Osteoblast (primary cell): ENCODE measurements around the gene GSE1. TPM values are rescaled to one million over a fixed set of nuclear protein-coding genes. Genes with fewer than 3 reads are reported as not detected.

ENCODE experiments used
- DNase-seq: peaks from one replicate; pipeline ENCODE4 v3.0.0; 2011; ENCODE audit warnings: low spot score, mixed read lengths; ENCODE audit not compliant: insufficient read length; ENCODE audit errors: missing footprints
- H2AFZ ChIP-seq: 2 replicates; pipeline ENCODE4 v1.6.0; 2011; ENCODE audit warnings: mild to moderate bottlenecking, low read length
- H3K27ac ChIP-seq: 2 replicates; pipeline ENCODE4 v1.5.1; 2011; ENCODE audit warnings: mild to moderate bottlenecking, low read depth, low read length, moderate library complexity
- H3K27me3 ChIP-seq: 2 replicates; pipeline ENCODE4 v1.6.0; 2012; ENCODE audit warnings: mild to moderate bottlenecking, control low read depth, inconsistent platforms, low read length, moderate library complexity; ENCODE audit not compliant: insufficient read depth
- H3K36me3 ChIP-seq: 2 replicates; pipeline ENCODE4 v1.5.1; 2011; ENCODE audit warnings: mild to moderate bottlenecking, low read length, control low read depth, moderate library complexity; ENCODE audit not compliant: insufficient read depth
- H3K4me1 ChIP-seq: 2 replicates; pipeline ENCODE4 v1.5.1; 2011; ENCODE audit warnings: mild to moderate bottlenecking, low read length, control low read depth, moderate library complexity; ENCODE audit not compliant: insufficient read depth
- H3K4me2 ChIP-seq: 2 replicates; pipeline ENCODE4 v1.6.0; 2011; ENCODE audit warnings: mild to moderate bottlenecking, low read length; ENCODE audit not compliant: insufficient read depth
- H3K4me3 ChIP-seq: fragments of 200-600 bp; sonication (generic); 3 replicates; pipeline ENCODE4 v1.5.1; 2012; ENCODE audit warnings: mild to moderate bottlenecking, low read length, inconsistent platforms; ENCODE audit not compliant: insufficient read depth
- H3K79me2 ChIP-seq: 2 replicates; pipeline ENCODE4 v1.6.0; 2012; ENCODE audit warnings: mild to moderate bottlenecking, low read length, control low read depth, inconsistent platforms; ENCODE audit not compliant: insufficient read depth
- H3K9me3 ChIP-seq: 2 replicates; pipeline ENCODE4 v1.5.1; 2011; ENCODE audit warnings: low read depth, low read length, control low read depth
- H4K20me1 ChIP-seq: 2 replicates; pipeline ENCODE4 v1.6.0; 2012; ENCODE audit warnings: mild to moderate bottlenecking, low read length, control low read depth; ENCODE audit not compliant: insufficient read depth
- CTCF ChIP-seq: IDR thresholded peaks from 2 replicates; pipeline ENCODE4 v1.5.1; 2011; ENCODE audit warnings: mild to moderate bottlenecking, low read depth, low read length, moderate library complexity; ENCODE audit errors: extremely low read depth
- total RNA-seq: library from RNA; depleted of rRNA; stranded (reverse); fragments of >200 nt; gene quantifications from 2 replicates; pipeline ENCODE4 v1.2.3, GENCODE V29; 2012

GSE1 gene
- total RNA-seq, 1 donor: 49.6 TPM

- Histone ChIP-seq H3K4me3 (no peak overlapping the region), H3K9me3 (no peaks in the 10 kb centered on the region), H3K27ac (no peak overlapping the region), H3K4me2 (no peak overlapping the region), H3K4me1 (no peaks in the 10 kb centered on the region), H3K36me3 (peaks cover 3% of the 10 kb centered on the region), H3K79me2 (peaks cover 94% of the 10 kb centered on the region), H2AFZ (no peak overlapping the region), H3K27me3 (no peaks in the 10 kb centered on the region), H4K20me1 (peaks cover 85% of the 10 kb centered on the region)
- no peak for DNase-seq
- TF ChIP-seq CTCF: no peak
These were observed 21.8 kb downstream of the GSE1 start for GRCh38 chr16:85634747-85635544.

GRCh38 chr16:85635545-85636140, 22.5 kb downstream of the GSE1 start:
- peak; percentile 93 for DNase-seq
- Histone ChIP-seq H3K9me3 (no peaks in the 10 kb centered on the region), H3K36me3 (peaks cover 3% of the 10 kb centered on the region), H3K27ac (no peak overlapping the region), H3K79me2 (peaks cover 91% of the 10 kb centered on the region), H4K20me1 (peaks cover 84% of the 10 kb centered on the region), H2AFZ (no peak overlapping the region), H3K4me3 (no peak overlapping the region), H3K27me3 (no peaks in the 10 kb centered on the region), H3K4me2 (no peak overlapping the region), H3K4me1 (no peaks in the 10 kb centered on the region)
- no peak for TF ChIP-seq CTCF

DNA sequence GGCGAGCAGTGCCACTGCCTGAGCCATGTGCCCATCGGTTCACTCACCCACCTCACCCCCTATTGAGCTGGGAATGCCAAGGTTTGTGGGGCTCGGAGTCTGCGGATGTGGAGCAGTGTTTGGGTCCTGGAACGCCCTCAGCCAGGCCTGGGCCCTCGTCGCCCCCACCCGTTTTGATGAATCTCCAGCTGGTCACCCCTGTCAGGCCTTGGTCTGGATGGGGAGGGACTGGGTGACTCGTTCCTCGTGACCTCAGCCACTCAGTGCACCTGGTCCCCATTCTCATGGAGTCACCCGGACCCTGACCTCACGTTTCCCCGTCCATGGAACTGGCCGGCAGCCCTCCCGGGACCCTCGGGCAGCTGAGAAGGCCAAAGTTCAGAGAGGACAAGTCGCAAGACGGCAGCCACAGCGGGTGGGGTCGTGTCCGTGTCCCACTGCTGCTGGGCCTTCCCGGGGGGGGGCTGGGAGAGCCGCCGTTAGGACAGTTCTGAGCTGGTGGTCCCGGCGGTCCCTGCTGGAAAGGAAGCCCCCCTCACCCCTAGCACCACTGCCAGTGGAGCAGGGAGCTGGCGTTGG, 23.2 kb downstream of the GSE1 start:
- no peaks in the 10 kb centered on the region for H3K27me3 ChIP-seq
- H3K79me2 ChIP-seq: peaks cover 91% of the 10 kb centered on the region
- no peaks in the 10 kb centered on the region for H3K9me3 ChIP-seq
- H2AFZ ChIP-seq: no peak overlapping the region
- H3K27ac ChIP-seq: no peak overlapping the region
- peaks cover 84% of the 10 kb centered on the region for H4K20me1 ChIP-seq
- H3K36me3 ChIP-seq: peaks cover 3% of the 10 kb centered on the region
- no peak for TF ChIP-seq CTCF
- no peak overlapping the region for H3K4me2 ChIP-seq
- no peak for DNase-seq
- H3K4me1 ChIP-seq: no peaks in the 10 kb centered on the region
- H3K4me3 ChIP-seq: no peak overlapping the region
